ENCODE data around the gene UQCRC1.

The UQCRC1 gene

DNA sequence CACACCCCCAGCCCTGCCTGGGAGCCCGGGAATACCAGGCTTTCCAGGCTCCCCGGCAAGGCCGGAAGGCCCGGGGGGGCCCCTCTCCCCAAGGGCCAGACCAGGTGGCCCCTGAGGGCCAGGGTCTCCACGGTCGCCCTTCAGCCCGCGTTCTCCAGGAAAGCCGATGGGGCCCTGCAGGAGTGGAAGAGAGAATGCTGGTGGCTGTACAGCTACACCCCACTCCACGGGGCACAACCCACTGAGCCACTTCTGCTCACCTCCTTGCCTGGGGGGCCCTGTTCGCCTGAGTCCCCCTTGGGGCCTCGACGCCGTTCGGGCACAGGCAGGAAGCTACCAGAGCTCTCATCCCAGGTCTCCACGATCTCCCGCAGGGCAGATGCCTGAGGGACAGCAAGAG, 34.1 kb downstream of the UQCRC1 start:
- no peak for DNase-seq

DNA sequence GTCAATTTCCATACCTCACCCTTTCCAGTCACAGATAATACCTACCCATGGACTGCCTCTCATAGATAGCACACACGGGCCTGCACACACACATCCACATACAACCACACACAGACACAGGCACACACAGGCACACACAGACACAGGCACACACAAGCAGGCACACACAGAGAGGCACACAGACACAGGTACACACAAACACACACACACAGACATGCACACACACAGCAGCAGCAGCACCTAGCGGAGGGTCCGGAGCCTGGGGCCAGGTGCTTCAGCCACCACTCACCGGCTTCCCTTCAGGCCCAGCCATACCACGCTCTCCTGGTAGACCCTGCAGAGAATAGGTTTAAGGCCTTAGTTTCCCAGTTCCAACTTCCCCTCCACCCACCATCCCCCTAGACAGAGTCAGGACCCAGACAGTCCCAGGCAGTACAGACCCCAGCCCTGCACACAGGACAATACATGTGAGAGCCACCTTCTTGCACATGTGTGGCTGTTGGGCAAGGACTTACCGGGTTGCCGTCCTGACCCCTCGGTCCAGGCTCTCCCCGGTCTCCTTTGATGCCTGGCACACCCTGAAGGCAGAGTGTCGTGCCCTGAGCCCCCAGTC, 35.4 kb downstream of the UQCRC1 start:
- no peak for DNase-seq

DNA sequence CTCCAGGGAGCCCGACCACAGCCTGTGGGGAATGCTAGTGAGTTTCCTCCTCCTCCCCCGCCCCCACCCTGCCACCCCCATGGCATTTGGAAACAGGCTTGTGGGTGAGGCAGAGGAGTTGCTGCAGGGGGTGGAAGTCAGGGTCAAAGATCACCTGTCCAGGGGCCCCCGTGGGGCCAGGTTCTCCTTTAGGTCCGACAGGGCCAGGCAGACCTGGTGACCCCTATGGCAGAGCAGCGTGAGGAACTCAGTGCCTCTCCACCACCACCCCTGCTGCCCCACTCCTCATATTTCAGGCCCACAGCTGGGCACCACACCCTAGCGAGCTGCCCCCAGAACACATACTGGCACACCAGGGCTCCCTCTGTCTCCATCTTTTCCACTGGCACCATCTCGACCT, 36.9 kb downstream of the UQCRC1 start:
- DNase-seq = no peak

DNA sequence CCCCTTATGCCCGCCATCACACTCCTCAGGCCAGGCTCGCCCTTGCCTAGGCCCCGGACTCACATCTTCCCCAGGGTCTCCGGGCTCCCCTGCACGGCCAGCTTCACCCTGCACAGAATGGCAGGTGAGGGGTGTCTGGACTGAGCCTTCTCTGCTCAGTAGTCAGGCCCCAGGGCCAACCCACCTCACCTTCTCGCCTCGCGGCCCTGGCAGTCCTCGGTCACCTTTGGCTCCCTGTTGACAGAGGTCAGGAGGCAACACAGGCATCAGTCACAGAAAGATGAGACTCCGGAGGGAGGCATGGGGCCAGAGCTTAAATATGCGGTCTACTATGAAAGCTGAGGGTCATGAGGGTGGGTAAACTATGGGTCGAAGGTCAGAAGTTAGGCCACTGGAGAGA, 37.5 kb downstream of the UQCRC1 start:
- no peak for DNase-seq

DNA sequence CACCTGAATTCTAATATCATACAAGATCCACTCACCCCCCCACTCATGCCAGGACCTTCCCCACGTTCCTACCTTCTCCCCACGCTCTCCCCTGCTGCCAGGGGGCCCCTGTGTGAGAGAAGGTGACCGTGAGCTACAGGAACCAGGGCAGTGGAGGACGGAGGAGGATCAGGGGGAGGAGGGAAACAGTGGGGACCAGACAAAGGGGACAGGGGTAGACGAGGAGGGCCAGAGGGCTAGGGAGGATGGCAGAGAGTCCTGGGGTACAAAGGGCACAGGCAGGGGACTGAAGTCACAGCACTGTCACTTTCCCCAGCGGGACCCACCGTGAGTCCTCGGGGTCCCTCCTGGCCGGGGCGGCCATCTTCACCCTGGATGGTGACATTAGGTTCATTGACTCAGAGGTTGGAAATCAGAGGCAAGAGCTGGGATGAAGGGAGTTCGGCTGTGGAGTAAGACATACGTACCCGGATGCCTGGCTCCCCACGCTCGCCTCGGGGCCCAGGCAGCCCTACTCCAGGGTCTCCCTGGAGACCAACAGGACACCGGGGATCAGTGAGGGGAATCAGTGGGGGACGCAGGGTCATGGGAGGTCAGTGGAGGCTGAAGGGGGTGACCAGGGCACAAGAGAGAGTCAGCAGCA, 39.5 kb downstream of the UQCRC1 start:
- DNase-seq = no peak

DNA sequence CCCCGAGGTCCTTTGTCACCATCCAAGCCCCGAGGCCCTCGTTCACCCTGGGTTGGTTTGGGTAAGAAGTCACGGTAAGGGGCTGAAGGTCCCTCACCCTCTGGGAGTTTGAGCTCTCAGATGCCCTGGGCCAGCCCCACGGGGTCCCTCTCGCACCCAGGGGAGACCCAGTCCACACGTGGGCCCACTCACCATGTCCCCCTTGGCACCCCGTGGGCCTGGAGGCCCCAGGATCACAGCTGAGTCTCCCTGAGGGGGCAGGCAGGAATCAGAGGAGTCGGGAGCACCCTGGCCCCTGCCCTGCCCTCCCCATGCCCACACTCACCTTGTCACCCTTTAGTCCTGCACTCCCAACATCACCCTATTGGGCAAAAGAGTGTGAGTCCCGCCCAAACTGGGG, 40.0 kb downstream of the UQCRC1 start:
- DNase-seq = no peak

DNA sequence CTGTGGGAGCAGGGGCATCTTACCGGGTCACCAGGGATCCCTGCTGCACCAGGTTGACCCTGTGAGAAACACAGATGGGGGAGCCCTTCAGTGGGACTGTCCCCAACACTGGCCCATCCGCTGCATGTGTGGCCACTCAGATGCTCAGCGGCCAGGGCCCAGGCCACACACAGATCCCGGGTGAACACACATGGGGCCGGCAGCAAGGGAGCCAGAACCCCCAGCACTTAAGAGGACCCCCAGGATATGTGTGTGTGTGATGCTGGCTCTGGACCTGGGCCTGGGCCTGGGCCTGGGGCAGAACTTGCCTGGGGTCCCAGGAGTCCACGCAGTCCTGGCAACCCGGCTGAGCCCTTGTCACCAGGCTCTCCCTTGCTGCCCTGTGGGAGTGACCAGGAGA, 41.0 kb downstream of the UQCRC1 start:
- DNase-seq = no peak

DNA sequence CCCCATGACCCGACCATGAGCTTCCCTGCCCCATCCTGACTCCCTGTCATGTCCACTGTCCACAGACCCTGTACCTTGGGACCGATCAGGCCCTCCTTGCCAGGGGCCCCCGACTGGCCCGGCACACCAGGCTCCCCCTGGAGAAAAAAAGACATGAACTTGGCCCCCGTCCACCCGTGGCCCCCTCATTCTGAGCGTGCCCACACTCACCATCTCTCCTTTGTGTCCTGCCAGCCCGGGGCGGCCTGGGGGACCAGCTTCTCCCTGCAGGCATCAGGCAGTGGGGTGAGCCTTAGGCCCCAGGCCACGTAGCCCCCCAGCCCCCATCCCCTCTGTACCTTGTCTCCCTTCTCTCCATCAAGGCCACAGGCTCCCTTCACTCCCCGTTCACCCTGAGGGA, 41.9 kb downstream of the UQCRC1 start:
- no peak for DNase-seq

DNA sequence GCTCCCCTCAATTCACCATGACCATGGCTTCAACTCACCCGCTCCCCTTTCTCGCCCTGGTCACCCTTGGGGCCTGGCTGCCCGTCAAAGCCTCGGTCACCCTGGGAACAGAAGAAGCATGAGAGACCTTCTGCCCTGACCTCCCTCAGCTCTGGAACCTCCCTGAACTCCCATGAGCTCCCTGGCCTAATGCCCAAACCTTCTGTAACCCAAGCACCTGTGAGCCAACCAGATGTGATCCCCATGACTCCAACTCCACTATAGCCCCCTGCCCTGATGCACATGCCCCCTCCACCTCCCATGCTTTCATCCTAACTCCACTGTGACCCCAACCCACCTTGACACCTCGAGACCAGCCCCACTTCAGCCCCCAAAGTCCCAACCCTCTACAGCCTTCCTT, 42.4 kb downstream of the UQCRC1 start:
- no peak for DNase-seq

DNA sequence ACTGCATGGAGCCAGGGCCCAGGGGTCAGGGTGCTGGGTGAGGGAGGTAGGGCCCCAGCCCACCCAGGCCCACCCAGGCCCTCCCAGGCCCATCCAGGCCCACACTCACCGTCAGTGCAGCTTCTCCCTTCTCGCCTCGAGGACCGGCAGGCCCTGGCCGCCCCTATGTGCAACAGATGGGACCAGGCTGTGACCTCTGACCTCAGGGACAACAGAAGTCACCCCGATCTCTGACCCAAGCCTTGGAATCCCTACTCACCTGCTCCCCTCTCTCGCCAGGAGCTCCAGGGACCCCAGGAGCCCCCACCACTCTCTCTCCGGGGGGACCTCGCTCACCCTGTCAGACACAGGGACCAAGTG, 43.1 kb downstream of the UQCRC1 start:
- no peak for DNase-seq

DNA sequence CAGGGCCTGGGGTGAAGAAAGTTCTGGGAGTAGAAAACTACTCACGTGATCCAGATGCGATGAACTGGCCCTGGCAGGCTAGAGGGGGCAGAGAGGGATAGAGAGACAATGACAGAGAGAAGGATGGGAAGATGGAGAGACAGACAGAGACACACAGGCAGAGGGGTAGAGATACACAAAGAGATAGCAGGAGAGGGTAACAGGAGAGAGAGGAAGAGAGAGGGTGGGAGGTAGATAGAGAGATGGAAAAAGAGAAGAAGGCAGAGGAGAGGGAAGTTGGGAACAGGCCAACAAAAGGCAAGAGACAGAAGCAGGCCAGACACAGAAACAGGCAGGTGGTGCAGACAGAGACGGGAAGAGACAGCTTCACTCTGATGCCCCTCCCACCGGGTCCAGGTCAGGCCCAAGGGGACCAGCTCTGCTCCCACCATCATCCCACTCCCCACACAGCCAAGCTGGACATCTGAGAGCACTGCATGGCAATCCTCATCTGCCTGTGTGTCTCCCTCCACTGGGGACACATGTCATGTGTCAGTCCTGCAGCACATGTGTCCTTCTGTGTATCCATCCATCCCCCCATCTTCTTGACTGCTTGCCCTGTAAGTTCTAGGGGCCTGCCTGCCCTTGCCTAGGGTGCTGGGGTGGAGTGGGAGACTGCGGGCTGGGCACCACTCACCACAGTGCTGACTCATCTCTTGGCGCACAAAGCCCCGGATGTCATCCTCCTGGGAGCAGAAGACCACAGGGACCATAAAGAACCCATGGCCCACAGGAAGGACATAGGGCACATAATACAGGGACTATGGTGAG, 43.6 kb downstream of the UQCRC1 start:
- DNase-seq = peak in 1 of 58 donors; percentile 32

DNA sequence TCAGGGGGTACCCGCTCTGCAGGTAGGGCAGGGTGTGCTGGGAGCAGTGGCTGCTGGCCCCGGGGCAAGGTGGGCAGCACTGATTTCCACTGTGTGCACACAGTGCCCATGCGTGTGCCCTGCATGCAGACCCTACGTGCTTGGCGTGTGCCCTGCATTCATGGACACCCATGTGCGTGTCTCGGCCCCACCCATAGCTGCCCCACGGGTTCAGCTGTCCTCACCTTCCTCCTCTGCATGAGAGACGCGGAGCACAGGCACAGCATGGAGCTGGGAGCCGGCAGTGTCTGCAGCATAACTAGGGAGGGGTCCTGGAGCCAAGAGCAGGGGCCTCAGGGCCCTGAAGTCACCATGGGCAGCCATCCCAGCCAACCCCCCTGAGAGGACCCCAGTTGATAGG, 44.3 kb downstream of the UQCRC1 start:
- no peak for DNase-seq

DNA sequence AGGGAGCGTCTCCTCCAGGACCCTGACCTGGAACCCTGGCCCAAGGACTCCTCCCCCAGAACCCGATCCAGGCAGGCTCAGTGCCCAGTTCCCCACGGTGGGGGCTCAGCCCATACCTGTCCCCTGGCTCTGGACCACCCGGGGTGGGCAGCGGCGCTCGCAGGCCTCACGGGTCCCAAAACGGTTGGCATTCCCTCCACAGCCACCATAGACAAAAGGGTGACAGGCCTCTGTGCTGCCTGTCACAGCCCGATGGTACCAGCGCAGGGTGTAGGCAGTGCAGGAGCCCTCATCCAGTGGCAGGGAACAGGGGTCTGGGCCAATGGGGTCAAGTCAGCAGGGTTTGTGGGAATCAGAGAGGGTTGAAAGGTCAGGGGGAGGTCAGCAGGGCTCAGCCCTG, 44.8 kb downstream of the UQCRC1 start:
- DNase-seq = no peak

DNA sequence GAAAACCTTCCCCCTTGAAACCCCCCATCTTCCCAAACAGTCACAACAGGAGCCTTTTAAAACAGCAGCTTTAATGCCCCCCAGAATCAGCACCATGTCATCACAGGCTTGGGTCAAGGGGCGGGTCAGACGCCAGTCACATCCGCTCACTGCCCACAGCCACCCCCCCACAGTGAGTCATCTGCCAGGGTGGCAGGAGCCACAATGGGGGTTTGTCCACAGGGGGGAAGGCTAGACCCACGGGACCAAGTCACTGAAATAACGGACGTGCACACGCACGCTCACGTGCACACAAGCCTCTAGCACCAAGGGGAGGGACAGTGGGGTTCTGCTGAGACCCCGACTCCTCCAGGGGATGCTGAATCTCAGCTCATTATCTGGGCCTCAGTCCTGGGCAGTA, 45.4 kb downstream of the UQCRC1 start:
- DNase-seq = peak in 33 of 58 donors; percentile 11 to 79 (median 41)

DNA sequence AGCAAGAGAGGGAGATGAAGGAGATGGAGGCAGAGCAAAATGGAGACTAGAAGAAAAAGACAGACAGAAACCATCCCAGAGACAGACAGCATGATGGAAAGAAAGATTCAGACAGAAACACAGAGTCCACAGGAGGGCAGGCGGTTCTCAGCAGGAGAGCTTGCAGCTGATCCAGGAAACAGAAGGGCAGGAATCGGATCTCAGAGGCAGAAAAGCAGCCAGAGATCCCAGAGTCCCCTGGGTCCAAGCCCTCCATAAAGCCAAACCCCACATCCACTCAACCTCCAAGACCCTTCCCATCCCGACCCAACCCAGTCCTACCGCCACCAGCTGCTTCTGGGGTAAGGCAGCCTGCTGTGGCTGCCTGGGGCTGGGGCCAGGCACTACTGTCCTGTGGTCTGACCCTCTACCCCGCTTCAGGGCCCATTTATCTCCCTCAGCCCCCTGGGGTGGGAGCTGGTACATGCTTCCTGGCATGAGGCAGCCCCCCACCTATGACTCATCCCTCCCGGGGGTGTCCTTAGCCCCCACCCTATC, 46.0 kb downstream of the UQCRC1 start, which contains the start of gene UCN2:
Gene UCN2, minus strand, starts transcription at position 400 of the 537 bp plus-strand sequence. CDS start 657 bp downstream, outside the sequence.
- no peak for DNase-seq

DNA sequence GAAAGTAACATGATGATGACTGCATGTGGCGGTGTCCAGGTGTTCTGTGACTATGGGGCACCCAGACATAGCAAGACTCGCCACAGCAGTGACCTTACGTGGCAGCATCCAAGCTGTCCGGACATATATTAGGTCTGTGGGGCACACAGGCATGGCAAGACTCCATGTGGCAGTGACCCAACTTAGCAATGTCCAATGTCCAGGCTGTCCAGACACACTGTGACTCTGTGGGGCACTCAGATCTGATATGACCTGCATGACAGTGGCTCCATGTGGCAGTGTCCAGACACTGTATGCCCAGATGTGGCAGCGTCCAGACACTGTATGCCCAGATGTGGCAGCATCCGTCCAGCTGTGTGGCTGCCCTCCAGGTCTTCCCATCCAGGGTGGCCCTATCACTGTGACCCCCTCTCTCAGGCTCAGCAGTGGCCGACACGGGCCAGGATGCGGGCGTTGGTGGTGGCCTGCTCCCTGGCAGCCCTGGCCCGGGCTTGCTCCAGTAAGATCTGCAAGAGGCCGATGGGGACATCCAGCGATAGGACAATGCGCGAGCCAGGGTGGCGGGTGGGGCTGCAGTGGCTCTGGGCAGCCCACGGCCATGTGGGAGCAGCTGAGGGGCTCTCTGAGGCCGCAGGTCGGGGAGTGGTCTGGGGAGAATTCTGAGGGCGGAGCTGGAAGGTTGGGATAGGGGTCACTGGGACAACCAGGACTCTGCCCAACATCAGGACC, 46.9 kb downstream of the UQCRC1 start:
- DNase-seq = peak in 1 of 58 donors; percentile 8

DNA sequence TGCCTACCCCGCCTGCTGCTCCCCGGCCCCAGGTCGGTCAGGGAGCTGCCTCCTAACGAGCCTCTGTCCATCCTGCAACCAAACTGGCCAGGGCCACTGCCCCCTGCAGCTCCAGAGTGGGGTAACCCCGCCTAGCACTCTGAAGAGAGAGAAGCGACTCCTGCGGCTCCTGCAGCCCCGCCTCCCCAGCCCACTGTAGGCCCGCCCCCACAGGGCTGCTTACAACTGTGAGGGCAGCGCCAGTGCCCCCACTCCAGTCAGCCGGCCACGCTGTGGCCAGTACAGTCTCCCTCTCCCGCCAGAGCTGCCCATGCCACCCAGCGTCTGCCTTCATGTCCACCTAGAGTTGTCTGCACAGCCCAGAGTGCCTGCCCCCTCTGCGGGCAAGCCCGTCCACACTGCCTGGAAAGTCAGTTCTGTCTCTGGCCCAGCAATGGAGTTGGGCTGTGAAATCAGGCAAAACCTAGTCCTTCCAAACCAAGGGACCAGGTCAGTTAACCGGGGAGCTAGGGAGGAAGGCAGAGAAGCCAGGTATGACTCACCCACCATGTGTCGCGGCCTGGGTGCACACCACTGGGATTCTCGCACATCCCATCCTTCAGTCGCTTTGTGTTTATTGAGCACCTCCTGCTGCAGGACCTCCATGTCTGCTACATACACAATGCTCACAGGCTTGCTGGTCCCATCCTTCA, 48.3 kb downstream of the UQCRC1 start:
- DNase-seq = peak in 21 of 58 donors; percentile 4 to 50 (median 20)

DNA sequence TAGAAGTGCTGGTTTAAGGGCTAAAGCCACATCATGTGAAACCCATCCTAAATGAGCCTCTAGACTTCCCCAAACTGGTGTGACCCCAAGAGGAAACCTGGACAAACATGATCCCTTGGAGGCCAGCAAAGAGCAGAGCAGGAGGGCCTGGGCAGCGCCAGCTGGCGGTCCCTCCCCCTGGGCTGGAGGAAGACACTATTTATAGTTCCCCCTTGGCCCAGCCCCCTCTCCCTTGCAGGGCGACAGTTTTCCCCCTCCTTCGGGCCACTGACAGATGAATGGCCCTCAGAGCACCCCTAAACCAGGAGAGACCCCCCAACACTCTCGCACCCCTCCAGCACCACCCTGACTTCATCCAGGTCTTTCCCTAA, 48.8 kb downstream of the UQCRC1 start:
- DNase-seq = peak in 2 of 58 donors; percentile 27 to 40

DNA sequence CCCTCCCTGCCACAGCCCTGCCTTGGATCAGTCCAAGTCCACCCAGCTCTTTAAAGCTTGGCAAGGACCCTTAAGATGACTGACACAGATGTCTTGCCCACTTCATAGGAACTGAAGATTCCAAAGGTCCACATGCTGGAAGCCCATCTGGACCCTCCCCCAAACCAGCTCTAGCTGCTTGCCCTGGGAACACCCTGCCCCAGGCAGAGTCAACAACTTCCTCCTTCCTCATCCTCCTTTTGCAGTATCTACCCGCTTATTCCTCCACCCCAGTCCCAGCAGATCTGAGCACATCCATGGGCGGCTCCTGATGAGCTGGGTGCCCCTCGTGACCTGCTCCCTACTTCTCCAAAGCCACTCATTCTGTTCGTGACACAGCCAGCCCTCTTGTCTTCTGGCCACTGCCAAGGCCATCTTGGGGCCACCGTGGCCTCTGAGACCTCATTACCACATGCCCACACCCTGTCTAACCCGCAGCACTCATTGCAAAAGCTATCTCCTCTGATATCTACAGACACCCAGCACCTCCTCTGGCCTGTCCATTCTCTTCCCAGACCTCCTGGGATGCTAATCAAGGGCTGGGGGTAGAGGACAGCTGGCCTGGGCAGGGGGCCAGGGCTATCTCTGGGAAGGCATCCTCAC, 50.8 kb downstream of the UQCRC1 start:
- DNase-seq = peak in 2 of 58 donors; percentile 50 to 60
